Bronchial epithelial cell (primary cell): ENCODE results near the gene SH3GL2. TPM values are rescaled to one million over a fixed set of nuclear protein-coding genes. Genes with fewer than 3 reads are reported as not detected.

Experiments used
- DNase-seq: peaks from one replicate; pipeline ENCODE4 v3.0.0-alpha.2; 2010; ENCODE audit warnings: low read depth
- FAIRE-seq: peaks from 2 replicates; lab custom pipeline; 2011; peaks lifted over from hg19 to GRCh38; lab: Jason Lieb, UNC
- H3K27me3 ChIP-seq: 2 replicates; pipeline ENCODE4 v1.5.1; 2011; ENCODE audit warnings: low read length; ENCODE audit not compliant: control insufficient read depth, insufficient read depth
- H3K36me3 ChIP-seq: 2 replicates; pipeline ENCODE4 v1.5.1; 2011; ENCODE audit warnings: low read length; ENCODE audit not compliant: control insufficient read depth, insufficient read depth
- H3K4me3 ChIP-seq: 2 replicates; pipeline ENCODE4 v1.5.1; 2011; ENCODE audit warnings: mild to moderate bottlenecking, low read depth, low read length, control low read depth
- total RNA-seq: library from RNA; depleted of rRNA; stranded (reverse); fragments of >200 nt; gene quantifications from 2 replicates; pipeline ENCODE4 v1.2.1, GENCODE V29; 2014
- TF ChIP-seq, protein P1 (sequence below): IDR thresholded peaks from 2 replicates; pipeline ENCODE4 v1.5.1; 2011; ENCODE audit warnings: mild to moderate bottlenecking, moderate library complexity, low read length, control low read depth, inconsistent platforms; ENCODE audit not compliant: insufficient read depth, severe bottlenecking

The SH3GL2 gene
- total RNA-seq, 1 donor from 2014 or later: not detected

GRCh38 chr9:17594961-17595360 is 16.1 kb downstream of the SH3GL2 start:
- no peaks in the 10 kb centered on the region for H3K27me3 ChIP-seq
- no peak for FAIRE-seq
- TF ChIP-seq, protein P1, sequence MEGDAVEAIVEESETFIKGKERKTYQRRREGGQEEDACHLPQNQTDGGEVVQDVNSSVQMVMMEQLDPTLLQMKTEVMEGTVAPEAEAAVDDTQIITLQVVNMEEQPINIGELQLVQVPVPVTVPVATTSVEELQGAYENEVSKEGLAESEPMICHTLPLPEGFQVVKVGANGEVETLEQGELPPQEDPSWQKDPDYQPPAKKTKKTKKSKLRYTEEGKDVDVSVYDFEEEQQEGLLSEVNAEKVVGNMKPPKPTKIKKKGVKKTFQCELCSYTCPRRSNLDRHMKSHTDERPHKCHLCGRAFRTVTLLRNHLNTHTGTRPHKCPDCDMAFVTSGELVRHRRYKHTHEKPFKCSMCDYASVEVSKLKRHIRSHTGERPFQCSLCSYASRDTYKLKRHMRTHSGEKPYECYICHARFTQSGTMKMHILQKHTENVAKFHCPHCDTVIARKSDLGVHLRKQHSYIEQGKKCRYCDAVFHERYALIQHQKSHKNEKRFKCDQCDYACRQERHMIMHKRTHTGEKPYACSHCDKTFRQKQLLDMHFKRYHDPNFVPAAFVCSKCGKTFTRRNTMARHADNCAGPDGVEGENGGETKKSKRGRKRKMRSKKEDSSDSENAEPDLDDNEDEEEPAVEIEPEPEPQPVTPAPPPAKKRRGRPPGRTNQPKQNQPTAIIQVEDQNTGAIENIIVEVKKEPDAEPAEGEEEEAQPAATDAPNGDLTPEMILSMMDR: no peak
- no peak overlapping the region for H3K4me3 ChIP-seq
- DNase-seq: no peak
- H3K36me3 ChIP-seq: no peaks in the 10 kb centered on the region

- DNase-seq (no peak), FAIRE-seq (no peak)
- Histone ChIP-seq H3K4me3 (no peak overlapping the region), H3K27me3 (no peaks in the 10 kb centered on the region), H3K36me3 (no peaks in the 10 kb centered on the region)
- TF ChIP-seq, protein P1: no peak
Measured at GRCh38 chr9:17597977-17598376, 19.1 kb downstream of the SH3GL2 start.

DNA sequence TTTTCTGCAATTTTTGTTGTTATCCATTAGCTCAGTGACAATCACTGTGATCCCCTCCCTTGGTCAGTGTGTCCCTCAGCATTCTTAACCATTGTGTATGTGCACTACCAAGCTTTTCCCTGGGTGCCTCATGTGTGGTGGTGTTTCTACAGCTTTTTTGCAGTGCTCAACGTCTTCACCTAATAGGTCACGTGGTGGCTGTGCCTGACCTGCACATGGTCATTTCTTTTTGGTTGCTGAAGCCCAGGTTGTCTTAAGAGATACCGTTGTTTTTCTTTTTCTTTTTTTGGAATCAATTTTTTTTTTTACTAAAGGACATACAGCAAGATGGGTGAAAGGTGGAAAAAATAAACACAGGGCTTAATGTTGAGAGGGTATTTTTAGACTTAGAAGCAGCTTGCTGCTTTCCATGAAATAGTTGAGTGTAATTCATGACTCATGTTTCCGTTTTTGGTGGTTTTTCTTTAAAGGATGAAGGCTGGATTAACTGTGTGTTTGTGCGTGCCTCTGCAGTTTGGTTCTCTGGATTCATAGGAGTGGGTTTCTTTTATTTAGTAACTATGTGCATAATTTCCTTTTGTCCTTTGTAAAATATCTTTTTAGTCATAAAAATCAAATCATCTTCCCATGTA is 22.2 kb downstream of the SH3GL2 start:
- H3K27me3 ChIP-seq: no peaks in the 10 kb centered on the region
- H3K36me3 ChIP-seq: no peaks in the 10 kb centered on the region
- DNase-seq (no peak), FAIRE-seq (no peak)
- no peak overlapping the region for H3K4me3 ChIP-seq
- TF ChIP-seq, protein P1: no peak

DNA sequence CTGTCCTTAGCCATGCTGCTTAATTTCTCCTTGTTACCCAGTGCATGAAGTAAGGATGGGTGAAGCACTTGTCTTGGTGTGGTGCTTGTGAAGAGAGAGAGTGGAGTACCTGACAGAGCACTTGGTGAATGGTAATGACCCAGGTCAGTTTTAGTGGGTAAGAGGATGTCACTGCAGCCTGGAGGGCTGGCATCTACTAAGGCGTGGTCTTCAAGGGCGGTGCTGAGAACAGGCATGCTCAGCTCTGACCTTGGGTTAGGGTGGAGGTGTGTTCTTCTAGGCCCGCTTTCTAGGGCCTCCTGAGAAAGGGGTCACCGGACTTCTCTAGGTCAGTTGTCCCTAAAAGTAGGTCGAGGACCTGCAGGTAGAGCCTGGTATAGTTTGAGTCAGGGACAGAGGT is 25.7 kb downstream of the SH3GL2 start:
- FAIRE-seq: no peak

DNA sequence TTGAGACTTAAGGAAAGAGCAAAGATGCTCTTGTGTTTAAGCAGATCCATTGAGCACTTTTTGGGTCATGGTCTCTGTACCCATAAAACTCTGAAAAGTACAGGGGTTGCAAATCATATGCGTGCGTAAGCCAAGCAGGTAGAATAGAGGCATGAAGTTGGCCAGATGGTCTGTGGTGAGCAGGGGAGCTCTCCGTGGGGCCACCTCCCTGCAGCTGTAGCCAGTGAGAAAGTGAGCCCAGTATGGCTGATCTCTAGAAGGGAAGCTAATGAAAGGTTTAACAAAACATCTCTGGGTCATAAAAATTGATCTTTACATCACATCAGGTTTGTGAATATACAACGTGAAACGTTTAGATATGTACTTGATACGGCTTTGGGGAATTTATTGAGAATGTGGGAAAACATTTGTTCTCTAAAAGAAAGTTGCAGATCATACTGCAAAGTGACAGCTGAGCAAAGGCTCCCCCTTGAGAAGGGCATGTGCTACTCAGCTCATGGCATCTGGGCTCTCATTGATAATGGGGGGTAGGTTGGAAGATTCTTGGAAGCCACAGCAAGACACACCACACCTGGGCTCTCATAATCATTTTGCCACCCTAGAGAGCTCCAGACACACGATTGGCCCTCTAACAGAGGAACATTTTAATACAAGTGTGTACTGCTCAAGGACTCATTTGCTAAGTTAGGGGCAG is 30.6 kb downstream of the SH3GL2 start:
- no peak for FAIRE-seq
- Histone ChIP-seq H3K36me3 (no peaks in the 10 kb centered on the region), H3K4me3 (no peak overlapping the region), H3K27me3 (no peaks in the 10 kb centered on the region)
- TF ChIP-seq, protein P1: no peak
- no peak for DNase-seq

More for the DNA sequence above, 25.7 kb downstream of the SH3GL2 start:
- H3K4me3 ChIP-seq: no peak overlapping the region
- TF ChIP-seq, protein P1: no peak
- no peak for DNase-seq
- H3K36me3 ChIP-seq: no peaks in the 10 kb centered on the region
- no peaks in the 10 kb centered on the region for H3K27me3 ChIP-seq

- FAIRE-seq (no peak), DNase-seq (no peak)
- no peak overlapping the region for H3K4me3 ChIP-seq
Measured at GRCh38 chr9:17611342-17611741, 32.5 kb downstream of the SH3GL2 start.

More at GRCh38 chr9:17611342-17611741, 32.5 kb downstream of the SH3GL2 start:
- TF ChIP-seq, protein P1: no peak
- Histone ChIP-seq H3K27me3 (no peaks in the 10 kb centered on the region), H3K36me3 (no peaks in the 10 kb centered on the region)
